Renal cortex interstitium (tissue), 15 donors: Measurements from ENCODE around the gene ZFYVE28. TPM values are rescaled to one million over a fixed set of nuclear protein-coding genes. Genes with fewer than 3 reads are reported as not detected.
"Not testable (repeated sequence)": the region's sequence is repeated elsewhere in the genome, so short reads cannot be mapped to it uniquely, and the experiment has no call there.

Experiments
- DNase-seq, 11 donors: peaks; one replicate each; pipeline ENCODE4 v3.0.0-alpha.2; 2013; ENCODE audit warnings: low read depth in 9 of 11, low spot score in 4 of 11; ENCODE audit errors: extremely low read depth in 1 of 11
- long read RNA-seq, 16 experiments: transcript quantifications; one replicate each; lab custom pipeline, GENCODE V29; 2026
- polyA plus RNA-seq, 3 donors: library from polyadenylated mRNA; unstranded; fragments of 120-200 nt; gene quantifications; one replicate each; pipeline ENCODE4 v1.2.1, GENCODE V29; 2013; ENCODE audit not compliant: insufficient read length in 3 of 3

ZFYVE28 gene
- polyA plus RNA-seq, result 1 to 10 TPM; 1.7 to 3.7 (median 1.8) TPM
- long read RNA-seq, donor 1, result 0 reads
- long read RNA-seq, donor 2, partial matches to known transcripts, result 0 of 1 reads
- long read RNA-seq, donor 2, other reads (novel, unspliced or antisense), result 0 of 1 reads
- long read RNA-seq, donor 3, partial matches to known transcripts, result 0 of 1 reads
- long read RNA-seq, donor 3, other reads (novel, unspliced or antisense), result 0 of 1 reads
- long read RNA-seq, donor 4, result 0 reads
- long read RNA-seq, donor 5, result 0 reads
- long read RNA-seq, donor 6, result 0 reads
- long read RNA-seq, donor 7, result 0 reads
- long read RNA-seq, donor 8, result 0 reads
- long read RNA-seq, donor 9, result 0 reads
- long read RNA-seq, donor 10, result 0 reads
- long read RNA-seq, donor 11, result 0 reads
- long read RNA-seq, donor 12, result 0 reads
- long read RNA-seq, donor 13, result 0 reads
- long read RNA-seq, donor 14, result 0 reads
- long read RNA-seq, donor 15, result 0 reads
- long read RNA-seq, donor 16, result 0 reads

DNA sequence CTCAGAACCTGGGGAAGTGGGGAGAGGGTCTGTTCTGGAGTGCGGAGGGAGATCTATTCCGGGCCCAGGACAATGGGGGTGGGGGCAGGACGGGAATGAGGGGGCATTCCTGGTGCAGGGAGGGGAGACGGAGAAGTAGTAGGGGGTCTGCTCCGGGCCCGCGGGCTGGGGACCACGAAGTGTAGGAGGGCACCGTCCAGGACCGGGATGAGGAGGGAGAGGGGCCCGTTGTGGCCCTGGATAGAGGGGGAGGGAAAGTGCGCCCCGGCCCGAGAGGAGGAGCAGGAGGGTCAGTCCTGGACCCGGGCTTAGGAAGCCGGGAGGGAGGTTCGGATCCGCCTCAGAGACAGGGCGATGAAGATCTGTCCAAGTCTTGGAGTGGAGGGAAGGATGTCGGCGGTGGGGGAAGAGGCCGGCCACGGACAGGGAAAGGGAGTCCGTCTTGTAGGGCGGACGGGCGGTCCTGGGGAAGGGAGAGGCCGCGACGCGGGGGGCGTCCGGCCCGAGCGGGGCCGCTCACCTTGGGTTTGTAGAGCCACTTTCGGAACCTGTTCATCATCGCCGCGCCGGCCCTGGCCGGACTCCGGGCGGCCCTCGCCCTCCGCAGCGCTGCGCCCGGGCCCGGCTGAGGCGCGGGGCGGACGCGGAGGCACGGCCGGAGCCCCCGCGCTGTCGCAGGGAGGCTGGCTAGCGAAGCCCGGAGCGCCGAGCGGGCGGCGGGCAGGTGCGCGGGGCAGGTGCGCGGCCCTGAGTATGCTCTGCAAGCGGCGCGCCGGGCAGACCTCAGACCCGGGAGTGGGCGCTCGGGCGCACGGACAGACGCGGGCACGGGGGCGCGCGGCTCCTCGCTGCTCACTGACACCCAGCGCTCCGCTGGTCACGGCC lies at the start of gene ZFYVE28:
Gene ZFYVE28, minus strand, starts transcription at position 881 of the 885 bp plus-strand sequence. Its CDS starts 322 bp downstream, at position 559.
- DNase-seq, result no peak

DNA sequence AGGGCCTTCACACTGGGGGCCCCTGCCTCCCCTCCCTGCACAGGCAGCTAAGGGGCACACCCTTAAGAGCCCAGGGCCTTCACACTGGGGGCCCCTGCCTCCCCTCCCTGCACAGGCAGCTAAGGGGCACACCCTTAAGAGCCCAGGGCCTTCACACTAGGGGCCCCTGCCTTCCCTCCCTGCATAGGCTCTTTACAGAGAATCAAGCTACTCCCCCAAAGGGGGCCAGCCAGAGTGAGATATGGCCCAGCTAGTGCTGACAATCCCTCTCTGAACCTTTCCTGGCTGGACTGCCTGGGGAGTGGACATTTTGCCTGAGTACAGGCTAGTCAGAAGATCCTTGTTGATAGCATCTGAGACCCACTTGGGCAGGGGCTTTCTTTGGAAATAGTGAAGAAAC lies 47.1 kb upstream of the ZFYVE28 start:
- not testable (repeated sequence) for DNase-seq

DNA sequence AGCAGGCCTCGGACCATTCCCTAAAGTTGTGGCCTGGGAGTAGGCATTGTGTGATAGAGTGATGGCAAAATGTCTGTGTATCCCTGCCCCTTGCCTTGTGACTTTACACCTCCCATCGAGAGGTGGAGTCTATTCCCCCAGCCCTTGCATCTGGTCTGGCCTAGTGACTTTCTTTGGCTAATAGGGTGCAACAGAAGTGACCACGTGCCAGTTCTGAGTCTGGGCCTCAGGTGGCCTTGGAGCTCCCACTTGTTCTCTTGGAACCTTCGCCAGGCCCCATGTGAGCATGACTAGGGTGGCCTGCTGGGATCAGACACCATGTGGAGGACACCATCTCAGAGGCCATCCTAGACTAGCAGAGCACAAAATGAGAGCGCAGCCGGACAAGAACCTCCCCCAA lies 46.6 kb upstream of the ZFYVE28 start:
- no peak for DNase-seq

DNA sequence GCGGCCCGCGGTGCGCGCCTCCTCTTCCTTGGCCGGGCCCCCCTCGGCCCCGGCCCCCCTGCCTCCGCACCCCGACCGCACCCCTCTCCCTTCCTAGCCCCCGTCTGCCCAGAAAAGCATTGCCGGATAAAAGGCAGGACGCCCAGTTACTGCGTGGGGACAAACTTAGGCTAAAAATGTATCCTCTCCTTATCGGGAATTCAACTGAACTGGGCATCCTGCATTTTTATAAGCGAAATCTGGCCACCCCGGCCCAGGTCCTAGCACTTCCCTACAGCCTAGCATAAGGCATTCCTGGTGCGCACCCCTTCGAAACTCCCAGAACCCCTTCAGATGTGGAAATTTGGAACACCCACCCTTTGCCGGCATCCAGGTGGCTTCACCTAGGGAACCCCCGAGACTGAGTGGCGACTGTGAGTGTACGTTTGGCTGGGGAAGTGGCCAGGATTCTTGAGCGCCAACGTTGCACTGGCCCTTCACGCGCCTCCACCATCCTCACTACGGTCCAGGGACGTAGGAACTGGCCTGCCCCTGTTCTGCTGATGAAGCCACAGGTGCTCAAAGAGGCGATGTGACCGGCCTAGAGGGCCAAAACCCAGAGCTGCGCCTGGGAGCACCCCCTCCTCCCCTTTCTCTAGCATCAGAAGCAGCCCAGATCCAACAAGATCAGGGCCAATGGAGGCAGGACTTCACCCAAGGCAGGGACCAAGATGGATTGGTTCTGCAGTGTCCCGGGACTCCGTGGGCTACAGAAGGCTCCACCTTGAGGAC lies 44.7 kb upstream of the ZFYVE28 start:
- no peak for DNase-seq

- peak in 5 of 11 donors; percentile 56 to 73 (median 60) for DNase-seq
Measured at GRCh38 chr4:2462218-2462991, 44.0 kb upstream of the ZFYVE28 start.

- DNase-seq, result no peak
Measured at GRCh38 chr4:2461246-2461960, 43.0 kb upstream of the ZFYVE28 start.

- DNase-seq, result no peak
Measured at GRCh38 chr4:2459589-2460349, 41.3 kb upstream of the ZFYVE28 start.

GRCh38 chr4:2458546-2459491 lies 40.4 kb upstream of the ZFYVE28 start:
- no peak for DNase-seq

DNA sequence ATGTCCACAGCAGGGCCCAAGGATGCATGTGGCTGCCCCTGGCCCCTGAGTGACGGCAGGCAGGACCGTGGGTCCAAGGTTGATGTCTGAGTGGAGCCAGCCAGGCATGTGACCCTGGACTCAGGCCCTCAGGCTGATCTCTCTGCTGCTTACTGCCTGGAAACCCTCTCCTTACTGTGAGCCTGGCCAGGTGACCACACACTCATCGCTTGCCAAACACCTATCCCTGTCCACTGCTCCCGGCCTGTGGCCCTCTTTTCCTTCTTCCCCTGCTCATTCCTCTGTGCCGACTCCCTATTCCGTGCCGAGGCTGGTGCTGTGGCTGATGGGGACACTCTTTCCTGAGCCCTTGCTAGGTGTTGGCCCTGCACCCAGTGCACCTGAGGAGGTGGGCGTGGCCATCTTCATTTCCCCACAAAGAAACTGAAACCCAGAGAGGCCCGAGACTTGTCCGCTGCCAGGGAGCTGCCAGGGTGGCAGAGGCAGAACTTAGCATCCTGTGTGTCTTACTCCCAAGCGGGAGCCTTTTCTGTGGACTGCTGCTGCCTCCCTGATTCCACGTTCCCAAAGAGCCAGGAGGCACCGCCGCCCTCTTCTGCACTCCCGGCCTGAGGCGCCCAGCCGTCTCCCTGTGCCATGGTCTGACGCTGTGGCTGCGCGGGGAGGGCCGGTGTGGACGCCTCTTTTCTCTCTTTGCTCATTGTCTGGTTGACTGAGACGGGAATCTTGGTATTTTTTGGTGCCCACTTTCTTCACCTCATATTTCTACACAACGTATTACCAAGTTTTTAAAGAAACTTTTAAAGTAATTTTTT lies 39.2 kb upstream of the ZFYVE28 start:
- no peak for DNase-seq

- no peak for DNase-seq
Measured at GRCh38 chr4:2451821-2452785, 33.7 kb upstream of the ZFYVE28 start.

- no peak for DNase-seq
Measured at GRCh38 chr4:2451036-2451520, 32.6 kb upstream of the ZFYVE28 start.

DNA sequence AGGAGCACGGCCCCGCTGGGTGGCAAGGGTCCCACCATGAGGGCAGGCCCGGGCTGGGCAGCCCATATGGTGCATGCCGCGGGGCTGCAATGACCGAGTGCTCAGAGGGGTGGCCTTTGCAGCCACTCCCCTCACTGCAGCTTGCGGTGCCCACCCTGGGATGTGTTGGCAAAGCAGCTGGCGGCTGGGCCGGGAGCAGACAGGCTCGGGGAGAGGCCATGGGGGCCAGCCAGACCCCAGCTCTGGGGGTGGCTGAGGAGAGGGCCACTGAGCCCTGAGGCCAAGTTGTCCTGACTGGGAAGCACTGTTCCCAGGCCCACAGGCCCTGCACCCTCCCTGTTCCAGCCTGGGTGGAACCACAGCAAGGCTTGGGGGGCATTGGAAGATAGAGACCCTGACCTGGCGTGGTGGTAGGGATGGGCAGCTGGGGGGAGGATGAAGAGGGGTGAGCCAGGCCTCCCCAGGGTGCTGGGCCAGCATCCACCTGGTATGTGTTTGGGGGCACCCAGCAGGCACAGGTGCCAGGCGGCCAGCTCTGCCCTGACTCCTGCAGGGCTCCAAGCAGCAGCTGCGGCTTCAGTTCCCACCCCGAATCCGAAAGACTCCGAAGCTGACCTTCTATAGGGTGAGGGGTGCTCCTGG lies 32.1 kb upstream of the ZFYVE28 start:
- DNase-seq, result no peak

DNA sequence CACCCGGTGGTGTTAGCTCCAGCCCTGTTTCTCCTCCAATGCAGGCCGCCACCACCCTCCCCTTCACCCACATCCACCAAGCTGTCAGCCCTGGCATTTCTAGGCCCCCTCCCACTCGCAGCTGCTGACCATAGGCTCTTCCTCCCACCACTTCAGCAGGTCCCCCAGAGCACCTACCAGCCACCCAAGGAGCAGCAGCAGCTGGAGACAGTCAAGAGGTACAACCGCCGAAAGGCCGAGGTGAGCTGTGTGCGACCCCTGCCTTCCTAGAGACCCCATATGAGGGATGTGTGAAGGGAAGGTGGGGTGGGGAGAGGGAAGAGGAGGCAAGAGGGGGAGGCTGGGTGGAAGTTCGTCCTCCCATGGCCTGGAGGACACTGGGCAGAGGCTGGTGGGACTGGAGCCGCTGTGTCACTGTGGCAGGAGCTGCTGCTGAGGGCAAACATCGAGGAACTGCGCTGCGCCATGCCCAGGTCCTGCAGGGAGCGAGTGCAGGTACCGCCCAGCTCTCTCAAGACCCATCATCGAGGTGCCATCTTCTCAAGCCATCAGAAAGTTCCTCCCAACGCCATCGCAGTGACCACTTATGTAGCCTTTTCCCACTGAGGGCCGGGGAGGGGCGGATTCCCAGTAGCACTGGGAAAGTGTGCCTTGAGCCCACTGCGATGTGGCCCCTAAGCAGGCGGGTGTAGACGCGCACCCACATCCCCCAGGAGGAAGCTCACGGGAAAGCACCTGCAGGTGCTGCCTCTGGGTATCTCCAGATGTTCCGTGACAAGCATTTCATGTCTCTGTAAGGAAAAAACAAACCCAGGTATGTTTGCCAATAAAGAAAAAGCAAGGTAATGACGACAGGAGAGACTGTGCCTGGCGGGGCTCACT lies 31.3 kb upstream of the ZFYVE28 start:
- no peak for DNase-seq
